Measurements from ENCODE around the gene ISG20L2. TPM values are rescaled to one million over a fixed set of nuclear protein-coding genes. Genes with fewer than 3 reads are reported as not detected.

The ISG20L2 gene
- total and polyA plus RNA-seq, 3 donors from 2014 or later, result 60.9 to 223 (median 150) TPM

GRCh38 chr1:156773607-156774006 lies 45.0 kb upstream of the ISG20L2 start:
- no peak for DNase-seq
- Histone ChIP-seq H3K27ac (peak overlapping the region in 1 of 2 donors; percentile 28), H3K4me3 (no peak overlapping the region), H3K36me3 (ENCODE audit: low read depth, missing control alignments) (no peaks in the 10 kb centered on the region), H3K9me3 (no peaks in the 10 kb centered on the region), H3K27me3 (no peaks in the 10 kb centered on the region), H3K4me1 (peaks cover 53% of the 10 kb centered on the region)
- intact Hi-C loops (cut with DNase I; ENCODE audit: low total_unique reads), result no loop called here
- WGBS, 2 donors, result 86 to 91% methylated on average over 3 of the region's 3 CpGs
- TF ChIP-seq, protein P1, sequence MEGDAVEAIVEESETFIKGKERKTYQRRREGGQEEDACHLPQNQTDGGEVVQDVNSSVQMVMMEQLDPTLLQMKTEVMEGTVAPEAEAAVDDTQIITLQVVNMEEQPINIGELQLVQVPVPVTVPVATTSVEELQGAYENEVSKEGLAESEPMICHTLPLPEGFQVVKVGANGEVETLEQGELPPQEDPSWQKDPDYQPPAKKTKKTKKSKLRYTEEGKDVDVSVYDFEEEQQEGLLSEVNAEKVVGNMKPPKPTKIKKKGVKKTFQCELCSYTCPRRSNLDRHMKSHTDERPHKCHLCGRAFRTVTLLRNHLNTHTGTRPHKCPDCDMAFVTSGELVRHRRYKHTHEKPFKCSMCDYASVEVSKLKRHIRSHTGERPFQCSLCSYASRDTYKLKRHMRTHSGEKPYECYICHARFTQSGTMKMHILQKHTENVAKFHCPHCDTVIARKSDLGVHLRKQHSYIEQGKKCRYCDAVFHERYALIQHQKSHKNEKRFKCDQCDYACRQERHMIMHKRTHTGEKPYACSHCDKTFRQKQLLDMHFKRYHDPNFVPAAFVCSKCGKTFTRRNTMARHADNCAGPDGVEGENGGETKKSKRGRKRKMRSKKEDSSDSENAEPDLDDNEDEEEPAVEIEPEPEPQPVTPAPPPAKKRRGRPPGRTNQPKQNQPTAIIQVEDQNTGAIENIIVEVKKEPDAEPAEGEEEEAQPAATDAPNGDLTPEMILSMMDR (IDR thresholded peaks at IDR 0.05), result no peak
- TF ChIP-seq POLR2A (IDR thresholded peaks at IDR 0.05), result no peak

DNA sequence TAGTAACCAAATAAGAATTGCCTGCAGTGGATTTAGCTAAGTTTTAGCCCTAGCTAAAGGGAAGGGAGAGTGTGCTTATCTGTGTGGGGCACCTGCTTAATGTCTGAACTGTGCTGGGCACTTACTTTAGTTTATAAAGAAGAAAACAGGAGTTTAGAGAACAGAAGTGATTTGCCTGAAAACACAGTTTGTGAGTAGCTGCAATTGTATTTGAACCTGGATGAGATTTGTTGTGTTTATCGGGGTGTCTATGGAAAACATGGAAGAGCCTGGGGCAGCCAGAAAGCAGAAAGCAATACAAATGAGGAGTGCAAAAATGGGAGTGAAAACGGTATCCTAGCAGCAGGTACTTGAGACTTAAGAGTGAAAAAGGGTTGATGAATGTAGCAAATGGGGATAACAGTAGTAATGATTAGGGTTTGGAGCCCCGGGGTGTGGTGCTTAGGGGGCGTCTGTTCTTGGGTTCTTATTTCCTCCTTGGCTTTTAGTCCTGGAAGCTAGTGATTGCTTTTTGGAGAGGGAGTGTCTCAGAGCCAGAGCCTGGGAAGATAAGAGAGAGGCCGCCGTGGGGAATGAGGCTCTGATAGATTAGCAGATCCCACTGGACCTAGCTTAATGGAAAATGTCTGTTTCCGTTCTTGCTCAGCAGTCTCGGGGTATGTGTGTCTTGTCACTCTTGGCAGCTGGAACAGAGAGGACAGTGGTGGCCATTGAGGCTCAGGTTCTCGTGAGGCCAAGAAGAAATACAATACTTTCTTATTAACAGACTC lies 44.3 kb upstream of the ISG20L2 start:
- H3K9me3 ChIP-seq, result no peaks in the 10 kb centered on the region
- whole genome bisulfite sequencing, 2 donors, result 32 to 37% methylated on average over 9 of the region's 9 CpGs
- peak; percentile 24 for DNase-seq
- H3K4me3 ChIP-seq, result no peak overlapping the region
- TF ChIP-seq POLR2A (IDR thresholded peaks at IDR 0.05), result no peak
- TF ChIP-seq, protein P1 (IDR thresholded peaks at IDR 0.05), result no peak
- H3K27me3 ChIP-seq, result no peaks in the 10 kb centered on the region
- H3K4me1 ChIP-seq, result peaks cover 58% of the 10 kb centered on the region
- H3K36me3 ChIP-seq (ENCODE audit: low read depth, missing control alignments), result no peaks in the 10 kb centered on the region
- intact Hi-C loops (cut with DNase I; ENCODE audit: low total_unique reads), result no loop called here
- H3K27ac ChIP-seq, result peak overlapping the region; percentile 3 to 28

- TF ChIP-seq, protein P1 (IDR thresholded peaks at IDR 0.05), result no peak
- no peak for TF ChIP-seq POLR2A (IDR thresholded peaks at IDR 0.05)
- 73 to 85% methylated on average over 3 of the region's 3 CpGs for WGBS, 2 donors
- H3K36me3 ChIP-seq (ENCODE audit: low read depth, missing control alignments), result no peaks in the 10 kb centered on the region
- no peak for DNase-seq
- H3K4me1 ChIP-seq, result peaks cover 53% of the 10 kb centered on the region
- H3K27ac ChIP-seq, result peak overlapping the region in 1 of 2 donors; percentile 3
- no peak overlapping the region for H3K4me3 ChIP-seq
- no peaks in the 10 kb centered on the region for H3K9me3 ChIP-seq
- intact Hi-C loops (cut with DNase I; ENCODE audit: low total_unique reads), result no loop called here
- no peaks in the 10 kb centered on the region for H3K27me3 ChIP-seq
These were observed 43.7 kb upstream of the ISG20L2 start for GRCh38 chr1:156772222-156772621.

DNA sequence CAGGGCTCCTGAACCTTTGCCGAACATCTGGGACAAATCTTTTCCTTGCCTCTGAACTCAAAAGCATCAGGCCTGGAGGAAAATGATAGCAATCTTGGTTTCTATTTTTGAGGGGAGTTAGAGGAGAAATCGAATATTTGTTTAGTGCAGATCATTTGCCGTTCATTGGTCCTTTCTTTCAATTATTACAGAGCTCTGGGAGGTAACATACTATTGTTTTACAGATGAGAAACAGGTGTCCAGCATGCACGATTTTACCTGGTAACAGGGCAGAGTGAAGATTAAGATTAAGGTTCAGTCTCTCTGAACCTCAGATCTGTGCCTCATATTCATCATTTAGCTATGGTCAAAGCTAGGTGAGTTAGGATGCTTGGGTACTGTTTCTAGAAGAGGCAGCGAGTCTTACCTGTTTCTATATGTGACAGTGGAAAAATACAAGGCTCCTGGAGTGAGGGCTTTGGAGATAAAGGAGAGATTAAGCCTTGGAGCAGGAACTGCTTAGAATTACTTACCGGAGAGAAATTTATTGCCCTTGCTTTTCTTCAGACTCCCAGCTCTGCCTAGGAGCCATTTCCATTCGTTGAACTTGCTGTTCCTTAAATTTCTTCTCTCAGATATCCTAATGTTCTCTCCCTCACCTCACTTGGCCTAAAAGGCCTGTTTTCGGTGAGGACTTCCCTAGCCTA lies 40.2 kb upstream of the ISG20L2 start:
- TF ChIP-seq, protein P1 (IDR thresholded peaks at IDR 0.05), result no peak
- TF ChIP-seq POLR2A (IDR thresholded peaks at IDR 0.05), result no peak
- H3K36me3 ChIP-seq (ENCODE audit: low read depth, missing control alignments), result no peaks in the 10 kb centered on the region
- WGBS, 2 donors, result 10 to 13% methylated on average over 8 of the region's 8 CpGs
- H3K27ac ChIP-seq, result peak overlapping the region in 1 of 2 donors; percentile 89
- no peaks in the 10 kb centered on the region for H3K9me3 ChIP-seq
- no peak for DNase-seq
- peak overlapping the region; percentile 87 to 92 for H3K4me3 ChIP-seq
- H3K27me3 ChIP-seq, result no peaks in the 10 kb centered on the region
- intact Hi-C loops (cut with DNase I; ENCODE audit: low total_unique reads), result no loop called here
- peaks cover 56% of the 10 kb centered on the region for H3K4me1 ChIP-seq
